Smooth muscle cell (in vitro differentiated cells): ENCODE results near the gene ZDHHC13. TPM values are rescaled to one million over a fixed set of nuclear protein-coding genes. Genes with fewer than 3 reads are reported as not detected.

Source experiments
- DNase-seq: peaks from one replicate; lab custom pipeline; 2025; ENCODE audit not compliant: unreplicated experiment; lab: John Stamatoyannopoulos, UW
- H2AFZ ChIP-seq: fragments of 200-600 bp; sonication (generic); 2 replicates; pipeline ENCODE4 v1.6.0; 2016; ENCODE audit warnings: antibody characterized with exemption, low read depth, mild to moderate bottlenecking
- H3F3A ChIP-seq: fragments of 200-600 bp; sonication (generic); 2 replicates; pipeline ENCODE4 v1.6.0; 2017; ENCODE audit warnings: antibody characterized with exemption, low read depth
- H3K27ac ChIP-seq: fragments of 200-600 bp; sonication (generic); 2 replicates; pipeline ENCODE4 v1.5.1; 2016; ENCODE audit warnings: low read depth, mild to moderate bottlenecking
- H3K27me3 ChIP-seq: fragments of 200-600 bp; sonication (generic); 2 replicates; pipeline ENCODE4 v1.6.1; 2016; ENCODE audit warnings: low read depth, mild to moderate bottlenecking
- H3K36me3 ChIP-seq: fragments of 200-600 bp; sonication (generic); 2 replicates; pipeline ENCODE4 v1.5.1; 2016; ENCODE audit warnings: low read depth
- H3K4me1 ChIP-seq: fragments of 200-600 bp; sonication (generic); 2 replicates; pipeline ENCODE4 v1.5.1; 2016; ENCODE audit warnings: low read depth
- H3K4me2 ChIP-seq: fragments of 200-600 bp; sonication (generic); 2 replicates; pipeline ENCODE4 v1.6.0; 2016; ENCODE audit warnings: mild to moderate bottlenecking
- H3K4me3 ChIP-seq: fragments of 200-600 bp; sonication (generic); 2 replicates; pipeline ENCODE4 v1.5.1; 2016; ENCODE audit warnings: mild to moderate bottlenecking
- H3K79me2 ChIP-seq: fragments of 200-600 bp; sonication (generic); 2 replicates; pipeline ENCODE4 v1.6.0; 2016; ENCODE audit warnings: low read depth, mild to moderate bottlenecking
- H3K9ac ChIP-seq: fragments of 200-600 bp; sonication (generic); 2 replicates; pipeline ENCODE4 v1.6.0; 2016; ENCODE audit warnings: low read depth
- H3K9me3 ChIP-seq: fragments of 200-600 bp; sonication (generic); replicated peaks from 2 replicates; pipeline ENCODE4 v1.5.1; 2016; ENCODE audit warnings: low read depth
- H4K20me1 ChIP-seq: fragments of 200-600 bp; sonication (generic); 2 replicates; pipeline ENCODE4 v1.6.0; 2016; ENCODE audit warnings: low read depth
- CTCF ChIP-seq: fragments of 200-600 bp; sonication (generic); IDR thresholded peaks from 2 replicates; pipeline ENCODE4 v1.5.1; 2017; ENCODE audit warnings: borderline replicate concordance, mild to moderate bottlenecking, antibody characterized with exemption; ENCODE audit not compliant: insufficient read depth, poor library complexity, severe bottlenecking
- WGBS: methylation state at CpG from one replicate; pipeline ENCODE4 v1.1.7; 2016; ENCODE audit warnings: low lambda C conversion rate; 5-methylcytosine and 5-hydroxymethylcytosine counted together
- polyA plus RNA-seq: library from polyadenylated mRNA; unstranded; fragments of >200 nt; fragmentation: Nextera tagmentation; extraction: Ambion mirVana; gene quantifications from 2 replicates; pipeline ENCODE4 v1.2.1, GENCODE V29; 2016
- total RNA-seq: library from RNA; depleted of rRNA; stranded (reverse); fragments of >200 nt; gene quantifications from 2 replicates; pipeline ENCODE4 v1.2.3, GENCODE V29; 2014

ZDHHC13 gene
- total and polyA plus RNA-seq, 2 experiments from 2014 or later = 12.8 to 17.3 TPM

GRCh38 chr11:19173964-19174638 lies 57.1 kb downstream of the ZDHHC13 start:
- H3K36me3 ChIP-seq = no peaks in the 10 kb centered on the region
- H4K20me1 ChIP-seq = no peaks in the 10 kb centered on the region
- H3K9me3 ChIP-seq = no peaks in the 10 kb centered on the region
- no peaks in the 10 kb centered on the region for H3K27me3 ChIP-seq
- WGBS = 97% methylated on average over 7 of the region's 7 CpGs
- no peak overlapping the region for H3K27ac ChIP-seq
- no peaks in the 10 kb centered on the region for H3F3A ChIP-seq
- DNase-seq = no peak
- no peak overlapping the region for H2AFZ ChIP-seq
- no peak overlapping the region for H3K9ac ChIP-seq
- no peaks in the 10 kb centered on the region for H3K4me1 ChIP-seq
- no peak for TF ChIP-seq CTCF
- H3K79me2 ChIP-seq = no peaks in the 10 kb centered on the region
- H3K4me3 ChIP-seq = no peak overlapping the region
- H3K4me2 ChIP-seq = no peak overlapping the region

- 69% methylated on average over 2 of the region's 2 CpGs for WGBS
- Histone ChIP-seq H3K4me2 (no peak overlapping the region), H3K9ac (no peak overlapping the region), H3K9me3 (no peaks in the 10 kb centered on the region), H2AFZ (no peak overlapping the region), H3F3A (no peaks in the 10 kb centered on the region), H3K27ac (no peak overlapping the region), H3K4me1 (no peaks in the 10 kb centered on the region), H3K4me3 (no peak overlapping the region), H4K20me1 (no peaks in the 10 kb centered on the region), H3K79me2 (no peaks in the 10 kb centered on the region), H3K36me3 (no peaks in the 10 kb centered on the region), H3K27me3 (no peaks in the 10 kb centered on the region)
- DNase-seq = no peak
- TF ChIP-seq CTCF = no peak
Observed at GRCh38 chr11:19176629-19177186, 59.7 kb downstream of the ZDHHC13 start.

GRCh38 chr11:19181531-19182261 lies 64.7 kb downstream of the ZDHHC13 start:
- Histone ChIP-seq H3K9me3 (no peaks in the 10 kb centered on the region), H3K79me2 (no peaks in the 10 kb centered on the region), H3K4me2 (no peak overlapping the region), H2AFZ (no peak overlapping the region), H4K20me1 (no peaks in the 10 kb centered on the region), H3F3A (no peaks in the 10 kb centered on the region), H3K27ac (no peak overlapping the region), H3K4me1 (no peaks in the 10 kb centered on the region), H3K9ac (no peak overlapping the region), H3K36me3 (no peaks in the 10 kb centered on the region), H3K4me3 (no peak overlapping the region), H3K27me3 (no peaks in the 10 kb centered on the region)
- no peak for DNase-seq
- TF ChIP-seq CTCF = no peak
- WGBS = 93% methylated on average over 5 of the region's 5 CpGs
